Measurements from ENCODE around the gene RNF113A. TPM values are rescaled to one million over a fixed set of nuclear protein-coding genes. Genes with fewer than 3 reads are reported as not detected.

The RNF113A gene
- total and polyA plus RNA-seq, 7 donors: 5.5 to 15.7 (median 9.7) TPM

Other genes starting within 250 kb of the RNF113A start
- gene SEPTIN6, start 178.6 kb downstream of the RNF113A start, total RNA-seq: 1 to 10 TPM; 2.2 to 3.8 (median 3.0) TPM
- 1 to 10 TPM; 2.3 to 3.1 (median 2.8) TPM for gene SEPTIN6, start 178.6 kb downstream of the RNF113A start, polyA plus RNA-seq
- gene SOWAHD, start 113.1 kb downstream of the RNF113A start, total RNA-seq: not detected
- under 1 TPM in 2 of 3 donors, not detected in 1; 0.03 TPM for gene SOWAHD, start 113.1 kb downstream of the RNF113A start, polyA plus RNA-seq
- 1,000 to 10,000 TPM; 1,072 to 1,581 (median 1,334) TPM for gene RPL39, start 80.1 kb downstream of the RNF113A start, total RNA-seq
- gene RPL39, start 80.1 kb downstream of the RNF113A start, polyA plus RNA-seq: 1,000 to 10,000 TPM; 4,009 to 6,099 (median 4,489) TPM
- 10 to 100 TPM in 1 of 4 donors, 1 to 10 TPM in 3; 4.2 to 10.5 (median 5.3) TPM for gene UPF3B, start 18.8 kb downstream of the RNF113A start, total RNA-seq
- 10 to 100 TPM; 10.3 to 25.4 (median 14.9) TPM for gene UPF3B, start 18.8 kb downstream of the RNF113A start, polyA plus RNA-seq
- 100 to 1,000 TPM; 194 to 237 (median 217) TPM for gene NDUFA1, start 99 bp upstream of the RNF113A start, total RNA-seq
- 100 to 1,000 TPM; 235 to 327 (median 282) TPM for gene NDUFA1, start 99 bp upstream of the RNF113A start, polyA plus RNA-seq
- not detected for gene AKAP14, start 24.2 kb upstream of the RNF113A start, total RNA-seq
- under 1 TPM in 1 of 3 donors, not detected in 2; 0.19 TPM for gene AKAP14, start 24.2 kb upstream of the RNF113A start, polyA plus RNA-seq
- 1 to 10 TPM; 6.2 to 7.4 (median 7.2) TPM for gene NKAP, start 72.0 kb upstream of the RNF113A start, total RNA-seq
- 1 to 10 TPM; 3.4 to 7.5 (median 5.1) TPM for gene NKAP, start 72.0 kb upstream of the RNF113A start, polyA plus RNA-seq
- not detected for gene RHOXF2B, start 206.0 kb upstream of the RNF113A start, total RNA-seq
- not detected for gene RHOXF2B, start 206.0 kb upstream of the RNF113A start, polyA plus RNA-seq
- gene RHOXF1, start 244.2 kb upstream of the RNF113A start, total RNA-seq: not detected
- not detected for gene RHOXF1, start 244.2 kb upstream of the RNF113A start, polyA plus RNA-seq

Measured in psoas muscle (tissue), 7 donors.